HepG2 (cell line): ENCODE measurements around the gene WDR87. TPM values are rescaled to one million over a fixed set of nuclear protein-coding genes. Genes with fewer than 3 reads are reported as not detected.

Experiments used
- ATF6 ChIP-seq: sonication (generic); formaldehyde crosslinking; conservative IDR thresholded peaks from 2 replicates; pipeline ENCODE4 v1.4.0; 2020; ENCODE audit warnings: missing genetic modification reagents
- CBX2 ChIP-seq, 2 experiments: fragments of 200-600 bp in 1 of 2; sonication (generic); formaldehyde crosslinking in 1 of 2; IDR thresholded peaks; 2 replicates each; pipeline versions ENCODE4 v1.7.0 to v1.8.1; 2018 to 2022; ENCODE audit warnings: low read depth in 2 of 2, low read length in 1 of 2, mild to moderate bottlenecking in 1 of 2, missing genetic modification reagents in 1 of 2
- GFI1 ChIP-seq: sonication (generic); formaldehyde crosslinking; IDR thresholded peaks from 2 replicates; pipeline ENCODE4 v1.5.0; 2020; ENCODE audit warnings: missing genetic modification reagents, mild to moderate bottlenecking, borderline replicate concordance
- HNF4A ChIP-seq: sonication (generic); formaldehyde crosslinking; IDR thresholded peaks from 2 replicates; pipeline ENCODE4 v1.4.0; 2020; ENCODE audit warnings: missing genetic modification reagents
- PAF1 ChIP-seq: IDR thresholded peaks from 2 replicates; pipeline ENCODE4 v1.6.1; 2016; ENCODE audit warnings: missing genetic modification reagents, missing compliant biosample characterization
- PCBP1 ChIP-seq: fragments of 200-400 bp; formaldehyde crosslinking; IDR thresholded peaks from 2 replicates; pipeline ENCODE4 v1.6.1; 2017; ENCODE audit warnings: mild to moderate bottlenecking, low read depth, low read length, borderline replicate concordance
- PPARG ChIP-seq: conservative IDR thresholded peaks from 2 replicates; pipeline ENCODE4 v1.6.1; 2016; ENCODE audit warnings: missing biosample characterization, missing genetic modification reagents
- RARG ChIP-seq: sonication (generic); formaldehyde crosslinking; IDR thresholded peaks from 2 replicates; pipeline ENCODE4 v1.4.0; 2020; ENCODE audit warnings: low read depth, mild to moderate bottlenecking, missing genetic modification reagents
- SNAPC2 ChIP-seq: sonication (generic); formaldehyde crosslinking; IDR thresholded peaks from 2 replicates; pipeline ENCODE4 v1.8.1; 2022; ENCODE audit warnings: mild to moderate bottlenecking, missing genetic modification reagents
- SRSF9 ChIP-seq: fragments of 200-400 bp; formaldehyde crosslinking; IDR thresholded peaks from 2 replicates; pipeline ENCODE4 v1.6.1; 2018; ENCODE audit warnings: borderline replicate concordance, mild to moderate bottlenecking, low read depth, low read length; ENCODE audit not compliant: insufficient read depth, poor library complexity, severe bottlenecking
- TARDBP ChIP-seq: sonication (generic); formaldehyde crosslinking; IDR thresholded peaks from 2 replicates; pipeline ENCODE4 v1.8.0; 2022; ENCODE audit warnings: mild to moderate bottlenecking, missing genetic modification reagents
- ZGPAT ChIP-seq: IDR thresholded peaks from 2 replicates; pipeline ENCODE4 v1.6.1; 2016; ENCODE audit warnings: mild to moderate bottlenecking
- ZKSCAN1 ChIP-seq: fragments of 150-350 bp; IDR thresholded peaks from 2 replicates; pipeline ENCODE4 v1.6.1; 2014; ENCODE audit warnings: low read length
- ZNF136 ChIP-seq: sonication (generic); formaldehyde crosslinking; IDR thresholded peaks from 2 replicates; pipeline ENCODE4 v1.8.1; 2022; ENCODE audit warnings: low read depth, mild to moderate bottlenecking, moderate library complexity, missing genetic modification reagents
- ZNF451 ChIP-seq: sonication (generic); formaldehyde crosslinking; IDR thresholded peaks from 2 replicates; pipeline ENCODE4 v1.5.0; 2020; ENCODE audit warnings: mild to moderate bottlenecking, missing genetic modification reagents
- ZNF576 ChIP-seq: sonication (generic); formaldehyde crosslinking; IDR thresholded peaks from 2 replicates; pipeline ENCODE4 v1.4.0; 2020; ENCODE audit warnings: mild to moderate bottlenecking, missing genetic modification reagents
- polyA plus RNA-seq, 8 experiments: library from polyadenylated mRNA; depleted of rRNA in 3 of 8; stranded (reverse) in 7 of 8; unstranded in 1 of 8; fragments of >200 nt; fragmentation: Illumina TruSeq in 4 of 8; extraction: Trizol in 4 of 8; gene quantifications; 2 replicates each; pipeline versions ENCODE4 v1.2.1 to v1.2.3, GENCODE V29; 2011 to 2016; ENCODE audit warnings: low read depth in 4 of 8, missing spikeins in 1 of 8, mixed read lengths in 1 of 8; ENCODE audit not compliant: insufficient read depth in 1 of 8
- total RNA-seq, 5 experiments: library from RNA; depleted of rRNA; stranded (reverse); fragments of >200 nt; fragmentation: Illumina TruSeq; extraction: Trizol; gene quantifications; 2 replicates each; pipeline ENCODE4 v1.2.3, GENCODE V29; 2016; ENCODE audit warnings: low read depth in 1 of 5
- TF ChIP-seq, protein P1 (sequence below): sonication (generic); formaldehyde crosslinking; IDR thresholded peaks from 2 replicates; pipeline ENCODE4 v1.5.1; 2020; ENCODE audit warnings: missing genetic modification reagents, mild to moderate bottlenecking, borderline replicate concordance
- TF ChIP-seq, protein P2 (sequence below): sonication (generic); formaldehyde crosslinking; IDR thresholded peaks from 2 replicates; pipeline ENCODE4 v1.5.0; 2020; ENCODE audit warnings: missing genetic modification reagents
- TF ChIP-seq, protein P3 (sequence below): sonication (generic); formaldehyde crosslinking; IDR thresholded peaks from 2 replicates; pipeline ENCODE4 v1.4.0; 2020; ENCODE audit warnings: mild to moderate bottlenecking, missing genetic modification reagents
- TF ChIP-seq, protein P4 (sequence below): sonication (generic); formaldehyde crosslinking; IDR thresholded peaks from 2 replicates; pipeline ENCODE4 v1.5.0; 2020; ENCODE audit warnings: missing genetic modification reagents
- TF ChIP-seq, protein P5 (sequence below): sonication (generic); formaldehyde crosslinking; IDR thresholded peaks from 2 replicates; pipeline ENCODE4 v1.5.0; 2020; ENCODE audit warnings: missing genetic modification reagents

Gene WDR87
- total and polyA plus RNA-seq, 2 of the 13 experiments (the other 11 are each of a cell fraction or from before 2014, with no cell fraction given), result not detected

- TF ChIP-seq SRSF9 (no peak), RARG (CRISPR knock-in tag) (no peak), GFI1 (no peak), HNF4A (peak; percentile 48; the same call in 1 of the 2 replicates), SNAPC2 (CRISPR knock-in tag) (no peak), ZNF136 (CRISPR knock-in tag) (no peak), ZGPAT (CRISPR knock-in tag) (0 out of 2 replicates have a peak, but pooled peaks have one; percentile 43), PCBP1 (no peak), ZKSCAN1 (no peak), CBX2 (IDR thresholded peaks at IDR 0.05; ENCODE audit: low read depth, low read length) (no peak), CBX2 (CRISPR knock-in tag; IDR thresholded peaks at IDR 0.05; ENCODE audit: low read depth) (no peak), TARDBP (CRISPR knock-in tag) (no peak), ATF6 (CRISPR knock-in tag) (no peak), PPARG (CRISPR knock-in tag) (no peak), ZNF576 (CRISPR knock-in tag) (no peak), ZNF451 (CRISPR knock-in tag) (no peak), PAF1 (no peak)
- TF ChIP-seq, protein P1, sequence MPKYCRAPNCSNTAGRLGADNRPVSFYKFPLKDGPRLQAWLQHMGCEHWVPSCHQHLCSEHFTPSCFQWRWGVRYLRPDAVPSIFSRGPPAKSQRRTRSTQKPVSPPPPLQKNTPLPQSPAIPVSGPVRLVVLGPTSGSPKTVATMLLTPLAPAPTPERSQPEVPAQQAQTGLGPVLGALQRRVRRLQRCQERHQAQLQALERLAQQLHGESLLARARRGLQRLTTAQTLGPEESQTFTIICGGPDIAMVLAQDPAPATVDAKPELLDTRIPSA, result no peak
- TF ChIP-seq, protein P2, sequence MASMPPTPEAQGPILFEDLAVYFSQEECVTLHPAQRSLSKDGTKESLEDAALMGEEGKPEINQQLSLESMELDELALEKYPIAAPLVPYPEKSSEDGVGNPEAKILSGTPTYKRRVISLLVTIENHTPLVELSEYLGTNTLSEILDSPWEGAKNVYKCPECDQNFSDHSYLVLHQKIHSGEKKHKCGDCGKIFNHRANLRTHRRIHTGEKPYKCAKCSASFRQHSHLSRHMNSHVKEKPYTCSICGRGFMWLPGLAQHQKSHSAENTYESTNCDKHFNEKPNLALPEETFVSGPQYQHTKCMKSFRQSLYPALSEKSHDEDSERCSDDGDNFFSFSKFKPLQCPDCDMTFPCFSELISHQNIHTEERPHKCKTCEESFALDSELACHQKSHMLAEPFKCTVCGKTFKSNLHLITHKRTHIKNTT (CRISPR knock-in tag), result no peak
- TF ChIP-seq, protein P3, sequence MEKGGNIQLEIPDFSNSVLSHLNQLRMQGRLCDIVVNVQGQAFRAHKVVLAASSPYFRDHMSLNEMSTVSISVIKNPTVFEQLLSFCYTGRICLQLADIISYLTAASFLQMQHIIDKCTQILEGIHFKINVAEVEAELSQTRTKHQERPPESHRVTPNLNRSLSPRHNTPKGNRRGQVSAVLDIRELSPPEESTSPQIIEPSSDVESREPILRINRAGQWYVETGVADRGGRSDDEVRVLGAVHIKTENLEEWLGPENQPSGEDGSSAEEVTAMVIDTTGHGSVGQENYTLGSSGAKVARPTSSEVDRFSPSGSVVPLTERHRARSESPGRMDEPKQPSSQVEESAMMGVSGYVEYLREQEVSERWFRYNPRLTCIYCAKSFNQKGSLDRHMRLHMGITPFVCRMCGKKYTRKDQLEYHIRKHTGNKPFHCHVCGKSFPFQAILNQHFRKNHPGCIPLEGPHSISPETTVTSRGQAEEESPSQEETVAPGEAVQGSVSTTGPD (CRISPR knock-in tag), result no peak
- TF ChIP-seq, protein P4, sequence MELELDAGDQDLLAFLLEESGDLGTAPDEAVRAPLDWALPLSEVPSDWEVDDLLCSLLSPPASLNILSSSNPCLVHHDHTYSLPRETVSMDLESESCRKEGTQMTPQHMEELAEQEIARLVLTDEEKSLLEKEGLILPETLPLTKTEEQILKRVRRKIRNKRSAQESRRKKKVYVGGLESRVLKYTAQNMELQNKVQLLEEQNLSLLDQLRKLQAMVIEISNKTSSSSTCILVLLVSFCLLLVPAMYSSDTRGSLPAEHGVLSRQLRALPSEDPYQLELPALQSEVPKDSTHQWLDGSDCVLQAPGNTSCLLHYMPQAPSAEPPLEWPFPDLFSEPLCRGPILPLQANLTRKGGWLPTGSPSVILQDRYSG (CRISPR knock-in tag), result no peak
- TF ChIP-seq, protein P5, sequence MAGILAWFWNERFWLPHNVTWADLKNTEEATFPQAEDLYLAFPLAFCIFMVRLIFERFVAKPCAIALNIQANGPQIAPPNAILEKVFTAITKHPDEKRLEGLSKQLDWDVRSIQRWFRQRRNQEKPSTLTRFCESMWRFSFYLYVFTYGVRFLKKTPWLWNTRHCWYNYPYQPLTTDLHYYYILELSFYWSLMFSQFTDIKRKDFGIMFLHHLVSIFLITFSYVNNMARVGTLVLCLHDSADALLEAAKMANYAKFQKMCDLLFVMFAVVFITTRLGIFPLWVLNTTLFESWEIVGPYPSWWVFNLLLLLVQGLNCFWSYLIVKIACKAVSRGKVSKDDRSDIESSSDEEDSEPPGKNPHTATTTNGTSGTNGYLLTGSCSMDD (CRISPR knock-in tag), result no peak
Observed at GRCh38 chr19:37874784-37875183, 31.6 kb downstream of the WDR87 start (continued).
